Prostate gland (tissue), 2 donors: ENCODE data around the gene HOXA13. TPM values are rescaled to one million over a fixed set of nuclear protein-coding genes. Genes with fewer than 3 reads are reported as not detected.

ENCODE experiments used
- DNase-seq: peaks from one replicate; pipeline ENCODE4 v3.0.0-alpha.2; 2019; ENCODE audit warnings: low spot score
- H3K27ac ChIP-seq, 2 donors: fragments of 200-600 bp; sonication (generic); 2 replicates each; pipeline ENCODE4 v1.5.1; 2017 to 2019
- H3K27me3 ChIP-seq: fragments of 200-600 bp; sonication (generic); replicated peaks from 2 replicates; pipeline ENCODE4 v1.5.1; 2019; ENCODE audit not compliant: insufficient read depth
- H3K36me3 ChIP-seq, 2 donors: fragments of 200-600 bp; sonication (generic); 1 replicate in 1 of 2; 2 replicates in 1 of 2; pipeline versions ENCODE4 v1.5.1 to v1.8.1; 2017 to 2019
- H3K4me1 ChIP-seq: fragments of 200-600 bp; sonication (generic); replicated peaks from 2 replicates; pipeline ENCODE4 v1.5.1; 2019
- H3K4me3 ChIP-seq, 2 donors: fragments of 200-600 bp; sonication (generic); 2 replicates each; pipeline ENCODE4 v1.5.1; 2017 to 2019
- H3K9me3 ChIP-seq: fragments of 200-600 bp; sonication (generic); 2 replicates; pipeline ENCODE4 v1.5.1; 2017
- POLR2A ChIP-seq: fragments of 450-650 bp; IDR thresholded peaks from one replicate; pipeline ENCODE4 v1.6.1; 2016; ENCODE audit warnings: antibody characterized with exemption, mild to moderate bottlenecking
- POLR2AphosphoS5 ChIP-seq: sonication (generic); formaldehyde crosslinking; IDR thresholded peaks from one replicate; pipeline ENCODE4 v1.6.1; 2017; ENCODE audit warnings: antibody characterized with exemption
- WGBS: methylation state at CpG from one replicate; pipeline ENCODE4 v1.1.5; 2018; 5-methylcytosine and 5-hydroxymethylcytosine counted together
- intact Hi-C: fragments of 100-400 bp; cut with DNase I; formaldehyde crosslinking; loops from one replicate; pipeline ENCODE4 v1.14.2; 2022
- total RNA-seq, 2 donors: library from RNA; depleted of rRNA; stranded (reverse); fragments of >200 nt; gene quantifications; one replicate each; pipeline ENCODE4 v1.1.0, GENCODE V29; 2016
- TF ChIP-seq, protein P1 (sequence below), 4 experiments: fragments of 200-600 bp in 2 of 4; fragments of 450-650 bp in 2 of 4; sonication (generic) in 2 of 4; IDR thresholded peaks; 1 replicate in 3 of 4; 2 replicates in 1 of 4; pipeline ENCODE4 v1.5.1; 2016 to 2019; ENCODE audit warnings: antibody characterized with exemption in 4 of 4, mild to moderate bottlenecking in 2 of 4, moderate library complexity in 2 of 4

Gene HOXA13
- total RNA-seq, 2 donors from 2014 or later, result 19.1 to 50.4 TPM

DNA sequence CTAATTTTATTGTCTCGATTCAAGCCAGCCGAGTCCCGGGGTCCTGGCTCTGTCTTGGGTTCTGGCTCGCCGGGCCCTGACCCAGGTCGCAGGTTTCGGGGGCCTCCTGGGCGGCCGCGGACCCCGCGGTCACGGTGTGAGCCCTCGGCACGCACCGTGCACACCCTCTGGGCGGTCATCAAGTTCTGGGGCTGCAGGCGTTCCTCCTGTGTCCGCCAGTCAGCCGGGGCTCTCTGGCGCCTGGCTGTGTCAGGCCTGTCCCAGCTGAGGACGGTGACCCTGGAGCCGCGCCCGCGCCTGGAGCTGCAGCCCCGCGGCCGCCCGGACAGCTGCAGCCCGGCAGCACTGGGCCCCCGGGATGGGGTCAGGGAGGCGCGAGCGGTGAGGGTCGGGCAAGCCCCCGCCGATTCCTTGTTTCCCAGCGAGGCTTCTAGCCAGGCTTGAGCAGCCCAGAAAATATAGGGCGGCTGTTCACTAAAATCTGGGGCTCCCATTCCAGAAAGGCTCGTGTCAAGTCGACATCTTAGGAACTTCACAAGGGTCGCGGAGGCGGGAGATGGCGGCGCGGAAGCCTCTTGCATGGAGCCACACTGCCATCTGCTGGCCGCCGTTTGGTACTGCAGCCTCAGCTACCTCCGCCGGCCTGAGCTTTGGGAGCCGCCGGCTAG is 39.2 kb downstream of the HOXA13 start:
- 7% methylated on average over 31 of the region's 54 CpGs for WGBS
- peaks cover under 1% of the 10 kb centered on the region for H3K4me1 ChIP-seq
- no peaks in the 10 kb centered on the region for H3K9me3 ChIP-seq
- H3K36me3 ChIP-seq, result no peaks in the 10 kb centered on the region
- TF ChIP-seq POLR2A (peak; percentile 8), POLR2AphosphoS5 (peak; percentile 65)
- TF ChIP-seq, protein P1, sequence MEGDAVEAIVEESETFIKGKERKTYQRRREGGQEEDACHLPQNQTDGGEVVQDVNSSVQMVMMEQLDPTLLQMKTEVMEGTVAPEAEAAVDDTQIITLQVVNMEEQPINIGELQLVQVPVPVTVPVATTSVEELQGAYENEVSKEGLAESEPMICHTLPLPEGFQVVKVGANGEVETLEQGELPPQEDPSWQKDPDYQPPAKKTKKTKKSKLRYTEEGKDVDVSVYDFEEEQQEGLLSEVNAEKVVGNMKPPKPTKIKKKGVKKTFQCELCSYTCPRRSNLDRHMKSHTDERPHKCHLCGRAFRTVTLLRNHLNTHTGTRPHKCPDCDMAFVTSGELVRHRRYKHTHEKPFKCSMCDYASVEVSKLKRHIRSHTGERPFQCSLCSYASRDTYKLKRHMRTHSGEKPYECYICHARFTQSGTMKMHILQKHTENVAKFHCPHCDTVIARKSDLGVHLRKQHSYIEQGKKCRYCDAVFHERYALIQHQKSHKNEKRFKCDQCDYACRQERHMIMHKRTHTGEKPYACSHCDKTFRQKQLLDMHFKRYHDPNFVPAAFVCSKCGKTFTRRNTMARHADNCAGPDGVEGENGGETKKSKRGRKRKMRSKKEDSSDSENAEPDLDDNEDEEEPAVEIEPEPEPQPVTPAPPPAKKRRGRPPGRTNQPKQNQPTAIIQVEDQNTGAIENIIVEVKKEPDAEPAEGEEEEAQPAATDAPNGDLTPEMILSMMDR (IDR thresholded peaks at IDR 0.05), result peak; percentile 98 to 100 (median 100)
- peak overlapping the region; percentile 73 to 96 for H3K27ac ChIP-seq
- H3K4me3 ChIP-seq, result peak overlapping the region; percentile 61 to 80
- intact Hi-C loops, result loop anchor here (1.0 to 2.0 kb wide), 2 partner anchors 474 to 790 kb away; no protein-coding TSS in a partner anchor
- H3K27me3 ChIP-seq, result no peaks in the 10 kb centered on the region
- peak; percentile 90 for DNase-seq

DNA sequence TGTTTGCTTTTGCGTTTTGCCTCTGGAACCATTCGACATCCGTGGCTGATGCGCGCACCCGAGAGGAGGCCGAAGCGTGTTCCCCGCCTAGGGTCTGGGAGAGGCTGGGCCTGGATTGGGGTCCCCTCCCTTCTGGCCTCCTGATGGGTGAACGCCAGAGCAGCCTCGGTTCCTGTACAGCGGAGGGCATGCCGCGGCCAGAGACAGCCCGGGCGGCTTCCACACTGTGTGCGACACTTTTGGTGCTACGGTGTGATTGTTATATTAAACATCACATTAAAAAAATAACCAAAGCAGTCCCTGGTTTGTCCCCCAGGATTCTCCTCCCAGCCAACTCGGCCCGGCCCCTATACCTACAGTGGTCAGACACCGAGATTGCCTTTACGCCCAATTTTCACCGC is 39.7 kb downstream of the HOXA13 start:
- peak overlapping the region; percentile 73 to 96 for H3K27ac ChIP-seq
- intact Hi-C loops, result loop anchor here (2.0 kb wide), 1 partner anchor 789 kb away; no protein-coding TSS in a partner anchor
- H3K36me3 ChIP-seq, result no peaks in the 10 kb centered on the region
- no peaks in the 10 kb centered on the region for H3K9me3 ChIP-seq
- no peaks in the 10 kb centered on the region for H3K27me3 ChIP-seq
- WGBS, result 43% methylated on average over 21 of the region's 23 CpGs
- DNase-seq, result no peak
- H3K4me3 ChIP-seq, result peak overlapping the region; percentile 61 to 80
- H3K4me1 ChIP-seq, result peaks cover 4% of the 10 kb centered on the region
- TF ChIP-seq POLR2A (no peak), POLR2AphosphoS5 (no peak)
- TF ChIP-seq, protein P1 (IDR thresholded peaks at IDR 0.05), result no peak

DNA sequence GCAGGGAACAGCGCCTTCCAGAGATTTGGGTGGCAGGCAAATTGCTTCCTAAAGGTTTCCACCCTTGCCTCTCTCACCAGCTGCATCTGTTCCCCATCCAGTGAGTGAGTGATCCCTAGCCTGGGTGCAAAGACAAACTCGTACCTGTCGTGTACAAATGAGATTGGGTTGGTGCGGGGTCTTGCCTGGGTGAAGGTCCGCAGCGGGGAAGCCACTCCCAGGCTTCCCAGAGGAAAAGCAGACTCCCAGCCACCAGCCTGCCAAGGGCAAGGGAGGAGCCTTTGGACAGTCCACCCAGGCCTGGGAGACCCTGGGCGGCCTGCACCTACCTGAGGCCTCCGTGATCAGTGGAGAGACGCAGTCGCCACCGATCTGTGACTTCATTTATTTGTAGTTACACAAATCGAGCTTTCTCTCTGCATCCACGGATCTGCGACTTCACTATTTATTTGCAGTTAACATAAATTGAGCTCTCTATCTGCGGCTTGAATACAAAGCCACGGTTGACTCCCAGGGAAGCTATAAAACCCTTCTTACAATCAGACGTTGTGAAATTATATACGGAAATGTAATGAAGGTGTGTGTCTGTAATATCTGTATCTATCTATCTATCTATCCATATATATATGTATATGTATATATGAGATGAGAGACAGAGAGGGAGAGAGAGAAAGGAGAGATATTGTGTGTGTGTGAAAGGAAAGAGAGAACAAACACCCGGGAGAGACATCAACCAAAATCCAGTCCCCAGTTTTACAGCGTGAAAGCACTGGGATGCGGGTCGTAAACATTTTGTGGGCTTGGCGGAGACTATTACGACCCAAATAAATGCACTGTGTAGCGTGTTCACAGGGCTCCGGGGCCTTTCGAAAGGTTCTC is 40.4 kb downstream of the HOXA13 start:
- no peak for DNase-seq
- Histone ChIP-seq H3K27ac (peak overlapping the region; percentile 73 to 96), H3K27me3 (no peaks in the 10 kb centered on the region), H3K4me3 (peak overlapping the region; percentile 61 to 80), H3K36me3 (no peaks in the 10 kb centered on the region), H3K4me1 (peaks cover 4% of the 10 kb centered on the region), H3K9me3 (no peaks in the 10 kb centered on the region)
- peak; percentile 24 for TF ChIP-seq POLR2AphosphoS5
- TF ChIP-seq, protein P1 (IDR thresholded peaks at IDR 0.05), result no peak
- intact Hi-C loops, result loop anchor here (2.0 to 10.0 kb wide), 3 partner anchors 789 to 1295 kb away; no protein-coding TSS in a partner anchor
- 62% methylated on average over 27 of the region's 27 CpGs for whole genome bisulfite sequencing

DNA sequence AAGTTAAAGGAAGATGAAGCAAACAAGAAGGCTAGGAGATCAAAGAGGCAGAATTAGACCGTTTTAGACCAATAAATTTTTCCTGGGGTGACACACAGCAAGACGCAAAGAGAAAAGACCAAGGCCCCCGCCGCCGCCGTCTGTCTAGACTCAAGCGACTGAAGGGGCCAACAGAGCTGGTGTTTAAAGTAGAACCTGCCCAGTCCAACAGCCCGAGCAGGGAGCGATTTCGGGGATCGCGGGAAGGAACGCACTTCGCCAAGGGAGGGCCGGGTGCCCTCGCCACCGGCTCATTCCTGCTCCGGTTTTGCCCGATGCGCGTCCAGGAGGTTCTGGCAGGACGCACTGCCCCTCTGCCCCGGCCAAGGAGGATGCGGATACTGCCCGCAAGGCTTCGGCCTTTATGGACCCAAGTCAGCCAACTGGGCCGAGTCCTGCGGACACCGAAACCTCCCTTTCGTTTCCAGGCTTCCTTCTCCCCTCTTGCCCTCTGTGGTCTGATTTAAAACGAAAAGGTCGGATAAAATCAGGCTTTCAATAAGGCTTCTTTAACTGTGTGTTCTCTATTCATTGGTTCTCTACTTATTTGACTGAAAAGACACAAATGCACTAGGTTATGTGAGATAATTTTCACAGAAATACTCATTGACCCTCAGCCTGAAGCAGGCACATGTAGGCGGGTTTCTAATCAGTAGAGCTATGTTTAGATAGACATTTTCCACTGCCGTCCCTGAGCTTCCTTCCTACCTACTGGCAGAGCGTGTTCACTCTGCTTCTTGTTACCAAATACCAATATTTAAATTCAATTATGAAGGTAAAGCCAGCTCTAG is 41.2 kb downstream of the HOXA13 start:
- Histone ChIP-seq H3K36me3 (no peaks in the 10 kb centered on the region), H3K27ac (peak overlapping the region in 1 of 2 donors; percentile 96), H3K27me3 (no peaks in the 10 kb centered on the region), H3K4me1 (peaks cover 4% of the 10 kb centered on the region), H3K9me3 (no peaks in the 10 kb centered on the region), H3K4me3 (no peak overlapping the region)
- intact Hi-C loops, result loop anchor here (10.0 kb wide), 2 partner anchors 1064 to 1294 kb away; no protein-coding TSS in a partner anchor
- WGBS, result 94% methylated on average over 34 of the region's 35 CpGs
- TF ChIP-seq, protein P1 (IDR thresholded peaks at IDR 0.05), result no peak
- no peak for TF ChIP-seq POLR2AphosphoS5
- no peak for TF ChIP-seq POLR2A
- DNase-seq, result no peak
